Keratinocyte (primary cell): ENCODE measurements around the gene AMBRA1. TPM values are rescaled to one million over a fixed set of nuclear protein-coding genes. Genes with fewer than 3 reads are reported as not detected.

Source experiments
- DNase-seq: peaks from one replicate; pipeline ENCODE4 v3.0.0-alpha.2; 2011; ENCODE audit warnings: low read depth, missing footprints, low spot score
- FAIRE-seq: peaks from 2 replicates; lab custom pipeline; 2011; peaks lifted over from hg19 to GRCh38; lab: Jason Lieb, UNC
- H2AFZ ChIP-seq: 2 replicates; pipeline ENCODE4 v1.6.0; 2012; ENCODE audit warnings: low read length, control low read depth, inconsistent platforms; ENCODE audit not compliant: control insufficient read depth
- H3K27ac ChIP-seq: 2 replicates; pipeline ENCODE4 v1.5.1; 2011; ENCODE audit warnings: low read length; ENCODE audit not compliant: control insufficient read depth, insufficient read depth
- H3K27me3 ChIP-seq: 3 replicates; pipeline ENCODE4 v1.6.0; 2011; ENCODE audit warnings: low read length; ENCODE audit not compliant: control insufficient read depth, insufficient read depth; ENCODE audit errors: extremely low read depth
- H3K36me3 ChIP-seq, 2 experiments: 2 replicates in 1 of 2; 3 replicates in 1 of 2; pipeline ENCODE4 v1.5.1; 2011; ENCODE audit warnings: low read length in 2 of 2, mild to moderate bottlenecking in 1 of 2; ENCODE audit not compliant: control insufficient read depth in 2 of 2, insufficient read depth in 2 of 2; ENCODE audit errors: extremely low read depth in 1 of 2
- H3K4me1 ChIP-seq: 3 replicates; pipeline ENCODE4 v1.5.1; 2011; ENCODE audit warnings: low read length; ENCODE audit not compliant: control insufficient read depth, insufficient read depth; ENCODE audit errors: extremely low read depth
- H3K4me2 ChIP-seq: 3 replicates; pipeline ENCODE4 v1.6.0; 2011; ENCODE audit warnings: low read depth, low read length; ENCODE audit not compliant: control insufficient read depth, insufficient read depth; ENCODE audit errors: extremely low read depth
- H3K4me3 ChIP-seq, 3 experiments: fragments of 200-600 bp in 1 of 3; sonication (generic) in 1 of 3; 2 replicates in 2 of 3; 3 replicates in 1 of 3; pipeline ENCODE4 v1.5.1; 2011 to 2016; ENCODE audit warnings: low read length in 3 of 3, mild to moderate bottlenecking in 3 of 3, control low read depth in 2 of 3, inconsistent platforms in 1 of 3, low read depth in 1 of 3, mixed read lengths in 1 of 3, mixed run types in 1 of 3, moderate library complexity in 1 of 3; ENCODE audit not compliant: control insufficient read depth in 2 of 3, insufficient read depth in 2 of 3; ENCODE audit errors: extremely low read depth in 1 of 3
- H3K79me2 ChIP-seq: 2 replicates; pipeline ENCODE4 v1.6.0; 2012; ENCODE audit warnings: low read length; ENCODE audit not compliant: control insufficient read depth, insufficient read depth
- H3K9ac ChIP-seq: 3 replicates; pipeline ENCODE4 v1.6.0; 2011; ENCODE audit warnings: low read length; ENCODE audit not compliant: control insufficient read depth, insufficient read depth; ENCODE audit errors: extremely low read depth
- H3K9me1 ChIP-seq: 3 replicates; pipeline ENCODE4 v1.6.0; 2011; ENCODE audit warnings: low read length; ENCODE audit not compliant: control insufficient read depth, insufficient read depth; ENCODE audit errors: extremely low read depth
- H3K9me3 ChIP-seq: 2 replicates; pipeline ENCODE4 v1.5.1; 2012; ENCODE audit warnings: low read depth, low read length; ENCODE audit not compliant: control insufficient read depth
- H4K20me1 ChIP-seq: 3 replicates; pipeline ENCODE4 v1.6.0; 2011; ENCODE audit warnings: low read length; ENCODE audit not compliant: control insufficient read depth, insufficient read depth; ENCODE audit errors: extremely low read depth
- CTCF ChIP-seq, 3 experiments: IDR thresholded peaks in 1 of 3; conservative IDR thresholded peaks in 1 of 3; optimal IDR thresholded peaks in 1 of 3; 2 replicates in 2 of 3; 3 replicates in 1 of 3; pipeline versions ENCODE3 to v1.5.1; 2011; ENCODE audit warnings: low read length in 3 of 3, mild to moderate bottlenecking in 3 of 3, moderate library complexity in 2 of 3, control low read depth in 1 of 3, inconsistent platforms in 1 of 3; ENCODE audit not compliant: insufficient read depth in 2 of 3; ENCODE audit errors: extremely low read depth in 1 of 3
- EZH2 ChIP-seq: IDR thresholded peaks from one replicate; pipeline ENCODE4 v1.6.1; 2012; ENCODE audit warnings: inconsistent platforms, mild to moderate bottlenecking, low read length, moderate library complexity
- dilution Hi-C: fragments of 300-500 bp; cut with MboI; formaldehyde crosslinking; loops from one replicate; pipeline ENCODE4 v1.7.0; 2020; ENCODE audit warnings: low sequenced_read_pairs; ENCODE audit not compliant: extremely low pct_ligation_motif_present
- polyA plus RNA-seq, 5 experiments: library from polyadenylated mRNA; depleted of rRNA in 3 of 5; stranded (reverse) in 3 of 5; stranded (forward) in 1 of 5; unstranded in 1 of 5; fragments of >200 nt; gene quantifications; 1 replicate in 1 of 5; 2 replicates in 3 of 5; 3 replicates in 1 of 5; pipeline versions ENCODE4 v1.2.1 to v1.2.3, GENCODE V29; 2011 to 2012; ENCODE audit warnings: missing spikeins in 2 of 5, low read depth in 1 of 5, low replicate concordance in 1 of 5

Gene AMBRA1
- polyA plus RNA-seq, 1 donor (not counting 4 experiments of a cell fraction or from before 2014, with no cell fraction given) = 10.5 TPM

GRCh38 chr11:46461461-46461927, 132.3 kb downstream of the AMBRA1 start:
- DNase-seq (no peak), FAIRE-seq (peak; percentile 9)
- Histone ChIP-seq H4K20me1 (no peaks in the 10 kb centered on the region), H3K4me1 (peaks cover 11% of the 10 kb centered on the region), H2AFZ (no peak overlapping the region), H3K9me1 (peaks cover 4% of the 10 kb centered on the region), H3K4me2 (peak overlapping the region; percentile 23), H3K27ac (no peak overlapping the region), H3K4me3 (no peak overlapping the region), H3K27me3 (no peaks in the 10 kb centered on the region), H3K79me2 (peaks cover 3% of the 10 kb centered on the region), H3K9me3 (no peaks in the 10 kb centered on the region), H3K9ac (no peak overlapping the region), H3K36me3 (peaks cover 0 to 4% of the 10 kb centered on the region in 2 experiments)
- dilution Hi-C loops = no loop called here
- TF ChIP-seq EZH2 (no peak), CTCF (optimal IDR thresholded peaks at IDR 0.05 in 1 of 3, IDR thresholded peaks at IDR 0.05 in 1 of 3, conservative IDR thresholded peaks at IDR 0.05 in 1 of 3; ENCODE audit: extremely low read depth in 1 of 3, insufficient read depth in 2 of 3, low read length in 3 of 3) (no peak)

GRCh38 chr11:46458491-46458890, 135.3 kb downstream of the AMBRA1 start:
- TF ChIP-seq EZH2 = no peak
- TF ChIP-seq CTCF (optimal IDR thresholded peaks at IDR 0.05 in 1 of 3, IDR thresholded peaks at IDR 0.05 in 1 of 3, conservative IDR thresholded peaks at IDR 0.05 in 1 of 3; ENCODE audit: extremely low read depth in 1 of 3, insufficient read depth in 2 of 3, low read length in 3 of 3) = no peak
- H3K9ac ChIP-seq = no peak overlapping the region
- H3K4me2 ChIP-seq = no peak overlapping the region
- H3K9me3 ChIP-seq = no peaks in the 10 kb centered on the region
- peaks cover 9% of the 10 kb centered on the region for H3K4me1 ChIP-seq
- no peak for DNase-seq
- H3K36me3 ChIP-seq = peaks cover 2 to 4% of the 10 kb centered on the region in 2 experiments
- no peak for FAIRE-seq
- dilution Hi-C loops = no loop called here
- no peaks in the 10 kb centered on the region for H4K20me1 ChIP-seq
- peaks cover 3% of the 10 kb centered on the region for H3K79me2 ChIP-seq
- H3K4me3 ChIP-seq = no peak overlapping the region
- H3K9me1 ChIP-seq = peaks cover 4% of the 10 kb centered on the region
- no peak overlapping the region for H2AFZ ChIP-seq
- no peak overlapping the region for H3K27ac ChIP-seq
- no peaks in the 10 kb centered on the region for H3K27me3 ChIP-seq
